NAMALWA (cell line): ENCODE data around the gene IL17RB.
A peak's percentile ranks its signal among the peaks of the same experiment; 100 is the strongest.

ENCODE experiments used
- DNase-seq: peaks from one replicate; pipeline ENCODE4 v3.0.0-alpha.2; 2015; ENCODE audit warnings: low spot score

The IL17RB gene

GRCh38 chr3:53811143-53811927, 35.0 kb upstream of the IL17RB start:
- DNase-seq = no peak

- peak; percentile 6 for DNase-seq
Observed at GRCh38 chr3:53812434-53812833, 33.9 kb upstream of the IL17RB start.

GRCh38 chr3:53813229-53813628, 33.1 kb upstream of the IL17RB start:
- no peak for DNase-seq

- DNase-seq = no peak
Observed at GRCh38 chr3:53813876-53814275, 32.5 kb upstream of the IL17RB start.

GRCh38 chr3:53815067-53815466, 31.3 kb upstream of the IL17RB start:
- no peak for DNase-seq

- no peak for DNase-seq
Observed at GRCh38 chr3:53815651-53816050, 30.7 kb upstream of the IL17RB start.

GRCh38 chr3:53816425-53816824, 29.9 kb upstream of the IL17RB start:
- DNase-seq = no peak

GRCh38 chr3:53817211-53817610, 29.2 kb upstream of the IL17RB start:
- DNase-seq = no peak

- DNase-seq = no peak
Observed at GRCh38 chr3:53817809-53818208, 28.6 kb upstream of the IL17RB start.

GRCh38 chr3:53818221-53819162, 27.9 kb upstream of the IL17RB start:
- DNase-seq = no peak

- no peak for DNase-seq
Observed at GRCh38 chr3:53819163-53819868, 27.1 kb upstream of the IL17RB start.

GRCh38 chr3:53820084-53820483, 26.3 kb upstream of the IL17RB start:
- DNase-seq = no peak

GRCh38 chr3:53820756-53821580, 25.4 kb upstream of the IL17RB start:
- DNase-seq = no peak

GRCh38 chr3:53821631-53822121, 24.7 kb upstream of the IL17RB start:
- DNase-seq = peak; percentile 2

- no peak for DNase-seq
Observed at GRCh38 chr3:53822331-53822741, 24.0 kb upstream of the IL17RB start.

- no peak for DNase-seq
Observed at GRCh38 chr3:53823026-53823955, 23.1 kb upstream of the IL17RB start.

GRCh38 chr3:53823956-53824657, 22.3 kb upstream of the IL17RB start:
- DNase-seq = no peak

GRCh38 chr3:53824795-53825194, 21.6 kb upstream of the IL17RB start:
- no peak for DNase-seq

GRCh38 chr3:53826048-53826447, 20.3 kb upstream of the IL17RB start:
- DNase-seq = no peak

GRCh38 chr3:53828581-53828980, 17.8 kb upstream of the IL17RB start:
- no peak for DNase-seq
